NCI-H226 (cell line): Measurements from ENCODE around the gene IQGAP2.
A peak's percentile ranks its signal among the peaks of the same experiment; 100 is the strongest.

ENCODE experiments used
- DNase-seq: peaks from one replicate; pipeline ENCODE4 v3.0.0-alpha.2; 2015

Gene IQGAP2

DNA sequence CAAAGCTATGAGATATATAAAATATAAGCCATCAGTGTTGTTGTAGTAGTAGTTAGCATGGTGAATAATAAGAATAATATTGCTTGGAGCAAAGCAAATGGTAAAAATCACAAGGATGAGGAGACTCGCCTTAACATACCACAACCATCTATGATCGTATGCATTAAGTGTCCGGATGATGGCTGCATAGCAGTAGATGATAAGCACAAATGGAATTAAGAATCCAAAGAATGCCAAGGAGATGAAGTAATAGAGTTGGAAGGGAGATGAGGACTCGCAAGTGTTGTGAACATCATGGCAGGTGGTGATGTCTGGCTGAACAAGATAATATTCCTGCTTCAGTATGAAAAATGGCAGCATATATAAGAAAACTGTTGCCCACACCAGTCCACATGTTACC, 214.6 kb downstream of the IQGAP2 start:
- peak; percentile 91 for DNase-seq

DNA sequence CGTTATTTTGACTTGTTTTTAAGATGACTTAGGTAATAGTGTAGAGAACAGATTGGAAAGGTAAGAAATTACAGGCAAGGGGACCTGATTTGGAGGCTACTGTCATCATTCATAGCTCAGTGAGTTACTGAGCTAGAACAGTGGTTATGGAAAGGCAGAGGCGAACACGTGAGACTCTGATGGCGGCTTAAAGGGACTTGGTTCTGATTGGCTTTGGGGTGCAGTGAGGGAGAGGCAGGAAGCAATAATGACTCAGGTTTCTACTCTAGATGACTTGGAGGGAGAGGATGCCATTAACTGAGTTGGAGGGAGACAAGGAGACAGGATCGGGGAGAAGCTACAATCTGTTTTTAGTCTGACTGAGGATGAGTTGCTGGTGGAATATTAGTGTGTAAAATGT, 217.1 kb downstream of the IQGAP2 start:
- DNase-seq: no peak

DNA sequence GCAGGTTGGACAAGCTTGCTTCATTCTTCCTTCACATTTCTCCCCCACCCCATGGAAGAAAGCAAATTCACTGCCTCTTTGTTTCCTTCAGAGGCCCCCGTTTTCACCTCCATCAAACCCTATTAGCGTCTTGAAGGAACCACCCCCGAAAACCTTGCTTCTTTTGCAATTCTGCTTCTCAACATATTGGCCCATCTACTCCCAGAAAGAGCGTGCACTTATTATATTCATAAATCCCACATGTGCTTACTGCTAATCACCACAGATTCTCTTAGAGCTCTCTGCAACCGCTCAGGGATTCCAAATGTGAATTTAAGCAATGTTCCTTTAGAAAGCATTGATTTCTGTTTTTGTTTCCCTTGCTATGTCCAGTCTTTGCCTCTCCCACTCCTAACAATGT, 219.0 kb downstream of the IQGAP2 start:
- no peak for DNase-seq

DNA sequence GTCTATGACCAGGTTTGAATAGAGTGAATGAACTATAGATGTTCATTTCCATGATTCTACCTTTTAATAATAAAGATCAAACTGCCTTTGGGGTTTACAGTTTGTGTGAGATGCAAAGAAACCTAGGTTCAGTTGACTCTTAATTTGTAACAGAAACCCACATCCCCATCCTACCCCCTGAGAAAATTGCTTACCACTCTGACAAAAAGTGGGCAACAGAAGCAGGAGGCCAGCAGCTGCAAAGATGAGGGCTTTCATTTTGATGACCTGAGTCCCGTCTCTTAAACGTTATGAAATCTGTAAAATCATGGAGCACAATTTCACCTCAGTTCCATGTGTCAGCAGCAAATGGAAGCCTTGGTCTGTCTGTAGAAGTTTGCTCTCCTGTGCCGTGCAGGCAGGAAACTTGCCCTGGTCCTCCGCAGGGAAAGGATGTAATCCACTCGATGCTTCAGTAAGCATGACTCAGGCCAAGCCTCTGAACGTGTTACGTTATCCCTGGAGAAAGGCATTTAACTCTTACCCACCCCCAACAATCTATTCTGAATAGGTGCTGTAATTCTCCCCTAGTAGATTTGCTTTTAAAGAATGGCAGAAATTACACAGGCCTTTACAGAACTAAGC, 220.0 kb downstream of the IQGAP2 start, which contains the start of gene F2RL2:
F2RL2 (minus strand) TSS at position 431 of the 624 bp plus-strand sequence; CDS start at position 258, 173 bp downstream.
- peak; percentile 65 for DNase-seq

DNA sequence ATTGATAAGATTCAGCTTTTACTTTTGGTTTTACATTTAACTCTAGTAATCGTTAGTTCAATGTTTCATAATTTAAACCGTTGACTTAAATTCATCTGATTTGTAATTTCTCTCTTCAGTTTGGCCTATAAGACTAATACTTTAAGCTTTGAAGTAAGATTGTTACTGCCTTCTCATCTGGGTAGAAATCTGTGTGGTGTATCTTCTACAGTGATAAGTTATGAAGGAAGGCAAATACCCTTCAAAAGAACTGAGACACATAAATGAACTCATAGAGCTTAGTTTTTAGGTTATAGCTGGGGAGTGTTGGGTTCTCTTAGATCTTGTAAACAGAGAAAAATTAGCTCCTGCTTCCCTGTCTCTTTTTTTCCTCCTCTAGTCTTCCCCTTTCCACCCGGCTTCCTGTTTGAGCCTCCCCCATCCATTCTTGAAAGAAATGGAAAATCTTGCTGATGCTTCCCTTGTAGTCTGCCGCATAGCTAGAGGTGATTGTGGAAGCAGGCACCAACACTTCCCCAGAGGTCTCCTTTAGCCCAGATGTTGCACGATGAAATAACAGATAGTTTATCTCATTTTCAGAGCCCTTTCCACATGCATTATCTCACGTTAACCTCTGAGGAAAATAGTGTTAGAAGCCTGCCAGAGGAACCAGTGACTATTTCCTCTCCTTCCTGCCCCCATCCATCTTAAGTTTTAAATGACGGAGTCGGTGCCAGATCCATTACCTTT, 222.2 kb downstream of the IQGAP2 start:
- DNase-seq: no peak

- no peak for DNase-seq
These were observed 223.7 kb downstream of the IQGAP2 start for GRCh38 chr5:76626738-76627137.

DNA sequence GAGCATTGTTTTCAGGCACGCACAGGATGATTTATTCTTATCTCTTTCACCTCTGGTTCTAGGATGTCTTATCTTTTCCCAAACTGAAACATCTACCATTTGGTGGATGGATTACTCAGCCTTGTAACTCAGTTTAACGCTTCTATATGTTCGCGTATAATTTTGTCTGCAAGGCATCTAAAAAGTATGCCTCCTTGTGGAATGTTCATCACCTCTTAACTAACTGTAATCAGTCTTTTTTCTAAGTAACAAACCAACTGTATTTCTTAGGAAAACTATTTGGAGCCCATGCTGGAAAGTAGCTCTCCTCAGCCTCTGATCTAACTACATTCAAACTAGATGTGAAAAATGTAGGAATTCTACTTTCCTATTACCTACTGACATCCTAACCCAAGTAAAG, 231.6 kb downstream of the IQGAP2 start:
- DNase-seq: no peak

- no peak for DNase-seq
These were observed 234.4 kb downstream of the IQGAP2 start for GRCh38 chr5:76637490-76637889.

GRCh38 chr5:76638479-76638878, 235.4 kb downstream of the IQGAP2 start:
- no peak for DNase-seq

GRCh38 chr5:76641514-76642120, 238.5 kb downstream of the IQGAP2 start:
- peak; percentile 35 for DNase-seq

DNA sequence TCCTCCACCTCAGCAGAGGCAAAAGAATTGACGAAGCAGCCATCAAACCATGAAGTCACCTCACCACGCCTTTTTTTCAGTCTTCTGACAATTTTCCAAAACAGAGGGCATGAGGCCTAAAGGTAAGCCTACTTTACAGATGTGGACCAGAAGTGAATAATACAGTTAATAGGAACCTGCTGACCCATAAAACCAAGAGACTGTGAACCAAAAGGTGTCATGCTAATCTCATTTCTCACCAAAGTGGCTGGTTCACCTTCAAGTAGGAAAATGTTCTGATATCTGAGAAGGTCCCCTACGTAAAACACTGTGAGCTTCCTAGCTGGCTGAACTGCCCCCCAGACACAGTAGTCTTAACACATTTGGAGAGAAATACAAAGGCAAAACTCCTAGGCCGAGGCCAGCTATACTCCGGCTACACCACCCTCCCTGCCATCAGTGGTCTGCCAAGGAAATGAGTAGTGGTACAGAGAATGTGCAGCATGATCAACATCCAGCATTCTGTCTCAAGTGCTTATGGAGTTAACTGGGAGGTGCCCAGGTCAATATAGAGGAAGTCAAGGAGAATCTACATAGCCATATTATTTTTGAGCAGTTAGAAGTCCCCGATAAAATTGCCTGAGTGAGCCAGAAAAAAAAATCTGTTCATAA, 239.4 kb downstream of the IQGAP2 start:
- DNase-seq: no peak

DNA sequence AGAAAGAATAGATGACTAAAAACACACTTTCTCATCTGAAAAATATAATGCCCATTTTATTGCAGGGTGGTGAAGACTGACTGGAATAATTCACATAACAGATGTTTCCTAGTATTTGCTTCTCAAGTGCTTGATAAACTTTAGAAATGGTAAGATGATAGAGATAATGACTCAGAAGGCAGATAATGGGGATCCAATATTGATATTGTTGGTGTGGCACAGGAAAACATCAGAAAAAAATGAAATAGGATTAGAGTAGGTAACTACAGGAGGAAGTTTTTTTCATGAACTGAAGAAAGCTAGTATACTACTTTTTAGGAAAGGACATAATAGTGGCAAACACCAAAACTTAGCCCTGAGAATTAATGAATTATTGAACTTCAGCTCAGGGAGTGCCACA, 240.3 kb downstream of the IQGAP2 start:
- no peak for DNase-seq

DNA sequence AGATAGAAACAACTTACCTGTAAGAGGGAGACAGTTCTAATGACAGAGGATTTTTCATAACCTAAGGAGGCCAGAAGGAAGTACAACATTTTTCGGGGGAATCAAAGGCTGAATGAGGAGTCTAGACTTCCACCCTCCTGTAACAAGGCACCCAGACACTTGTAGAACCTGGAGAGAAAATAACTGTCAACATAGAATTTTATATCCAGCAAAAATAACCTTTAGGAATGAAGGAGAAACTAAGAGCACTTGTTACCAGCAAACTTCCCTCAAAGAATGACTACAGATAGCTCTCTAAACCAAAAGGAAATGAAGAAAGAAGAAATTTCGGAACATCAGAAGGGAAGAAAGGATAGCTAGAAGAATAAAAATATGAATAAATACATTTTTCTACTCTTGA, 246.1 kb downstream of the IQGAP2 start:
- DNase-seq: no peak

GRCh38 chr5:76652809-76653414, 249.8 kb downstream of the IQGAP2 start:
- DNase-seq: no peak

DNA sequence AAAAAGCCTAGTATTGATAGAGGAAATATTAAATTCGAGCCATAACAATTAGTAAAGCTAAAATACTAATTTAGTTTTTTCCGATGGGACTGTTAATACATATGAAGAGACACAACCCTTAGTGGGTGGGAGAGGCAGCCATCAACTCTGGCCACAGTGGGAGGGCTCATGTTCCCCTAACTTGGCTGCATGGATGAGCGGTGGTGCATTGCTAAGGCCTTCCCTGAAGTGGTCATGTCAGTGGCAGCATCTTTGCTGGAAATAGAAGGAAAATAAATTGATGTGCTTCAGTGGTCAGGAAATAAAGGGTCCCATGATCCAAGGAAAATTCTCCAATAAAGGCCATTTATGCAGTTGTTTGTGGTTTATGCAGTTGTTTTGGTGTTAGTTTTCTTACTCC, 254.0 kb downstream of the IQGAP2 start:
- no peak for DNase-seq

DNA sequence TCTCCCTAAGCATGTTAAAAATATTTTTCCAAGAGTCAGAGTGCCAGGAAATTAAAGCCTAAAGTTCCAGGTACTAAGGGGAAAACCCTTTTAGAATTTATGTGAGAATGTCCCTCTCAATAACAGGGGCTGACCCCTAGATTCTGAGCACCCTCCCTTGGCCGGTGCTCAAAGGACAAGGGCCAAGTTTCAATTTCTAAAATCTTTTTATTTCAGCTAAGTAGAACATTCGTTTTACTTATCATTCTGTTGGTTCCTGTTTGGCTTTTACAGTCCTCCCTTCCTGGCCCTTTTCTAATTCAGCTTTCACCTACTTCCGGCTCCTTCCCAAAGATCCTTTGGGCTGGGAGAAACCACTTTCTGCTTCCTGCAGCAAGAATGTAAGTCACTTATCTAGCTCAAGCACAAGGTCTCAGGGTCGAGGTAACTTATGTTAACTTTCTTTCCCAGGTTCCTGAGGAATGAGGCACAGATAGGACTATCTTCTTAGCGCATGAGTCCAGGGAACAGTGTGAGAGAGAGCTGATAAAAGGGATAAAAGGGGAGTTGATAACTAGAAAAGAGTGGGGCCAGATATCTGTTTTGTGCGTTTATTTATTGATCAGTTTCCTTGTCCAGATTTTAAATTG, 254.7 kb downstream of the IQGAP2 start:
- DNase-seq: peak; percentile 17

DNA sequence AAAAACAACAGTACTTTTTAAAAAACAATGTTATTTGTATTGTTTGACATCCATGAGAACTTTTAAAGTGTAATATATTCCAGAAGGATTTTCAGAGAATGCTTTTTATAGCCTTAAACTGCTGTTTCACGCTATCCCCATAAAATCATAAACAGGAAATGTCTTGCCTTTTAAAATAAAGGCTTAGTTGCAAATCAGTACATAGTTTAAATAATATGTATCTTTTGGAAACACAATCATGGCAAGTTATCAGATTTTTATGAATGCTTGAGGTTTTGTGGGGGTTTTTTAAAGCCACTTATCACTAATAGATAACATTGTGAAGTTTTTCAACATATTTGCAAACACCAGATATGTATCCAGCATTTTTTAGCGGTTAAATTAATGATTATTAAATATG, 257.3 kb downstream of the IQGAP2 start:
- no peak for DNase-seq

DNA sequence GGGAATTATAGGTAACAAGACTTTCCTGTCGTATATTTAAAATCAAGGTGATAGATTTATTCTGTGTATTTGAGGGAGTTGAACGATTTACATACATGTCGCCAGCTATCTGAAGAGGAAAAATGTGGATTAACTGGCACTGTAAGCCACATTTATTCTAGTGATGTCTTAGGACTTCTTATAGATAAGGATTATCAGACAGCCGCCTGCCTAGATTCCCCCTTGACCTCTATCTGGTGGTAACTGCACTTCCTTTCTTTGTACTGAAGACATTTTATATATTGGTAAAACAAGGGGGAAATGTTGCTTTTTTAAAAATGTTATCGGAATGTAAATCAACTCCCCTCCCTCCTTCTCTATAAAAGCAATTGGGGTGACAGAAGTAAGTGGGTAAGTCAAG, 259.4 kb downstream of the IQGAP2 start:
- no peak for DNase-seq

DNA sequence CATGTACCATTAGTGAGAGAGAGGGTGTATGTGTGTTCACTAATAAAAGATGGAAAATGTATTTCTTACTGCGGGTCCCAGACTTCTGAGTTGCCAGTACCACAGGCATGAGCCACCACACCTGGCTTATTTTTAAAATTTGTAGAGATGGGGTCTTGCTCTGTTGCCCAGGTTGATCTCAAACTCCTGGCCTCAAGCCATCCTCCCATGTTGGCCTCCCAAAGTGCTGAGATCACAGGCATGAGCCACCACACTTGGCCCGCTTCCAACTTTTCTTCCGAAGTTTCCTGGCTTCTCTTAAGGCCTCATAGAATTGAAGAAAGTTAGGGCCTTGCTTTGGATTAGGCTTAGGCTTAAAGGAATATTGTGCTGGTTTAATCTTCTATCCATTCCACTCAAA, 260.5 kb downstream of the IQGAP2 start:
- DNase-seq: no peak

DNA sequence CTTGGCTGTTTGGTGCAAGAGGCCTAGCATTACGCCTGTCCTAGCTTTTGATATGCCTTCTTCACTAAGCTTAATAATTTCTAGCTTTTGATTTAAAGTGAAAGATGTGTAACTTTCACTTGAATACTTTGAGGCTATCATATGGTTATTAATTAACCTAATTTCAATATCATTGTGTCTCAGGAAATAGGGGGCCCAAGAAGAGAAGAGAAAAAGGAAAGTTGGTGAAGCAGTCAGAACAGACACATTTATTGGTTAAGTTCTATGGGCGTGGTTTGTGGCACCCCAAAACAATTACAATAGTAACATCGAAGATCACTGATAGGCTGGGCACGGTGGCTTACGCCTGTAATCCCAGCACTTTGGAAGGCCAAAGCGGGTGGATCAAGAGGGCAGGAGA, 261.0 kb downstream of the IQGAP2 start:
- no peak for DNase-seq

DNA sequence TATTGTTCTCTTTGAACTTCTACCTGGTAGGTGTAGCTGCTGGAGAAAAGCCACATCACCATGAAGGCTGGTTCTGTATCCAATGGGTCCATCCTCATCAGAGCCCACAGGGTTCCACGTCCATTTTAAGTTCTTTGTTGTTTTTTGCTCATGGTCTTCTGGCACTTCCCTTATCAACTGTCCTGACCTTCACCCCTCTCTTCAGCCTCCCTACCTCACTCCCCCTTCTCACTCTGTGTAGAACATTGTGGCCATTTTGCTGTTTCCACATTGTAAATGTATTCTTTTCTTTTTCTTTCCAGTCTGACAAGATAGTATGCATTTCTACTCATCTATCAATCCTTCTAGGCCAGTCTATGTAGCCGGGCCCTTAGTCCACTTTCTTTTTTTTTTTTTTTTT, 264.4 kb downstream of the IQGAP2 start:
- no peak for DNase-seq

DNA sequence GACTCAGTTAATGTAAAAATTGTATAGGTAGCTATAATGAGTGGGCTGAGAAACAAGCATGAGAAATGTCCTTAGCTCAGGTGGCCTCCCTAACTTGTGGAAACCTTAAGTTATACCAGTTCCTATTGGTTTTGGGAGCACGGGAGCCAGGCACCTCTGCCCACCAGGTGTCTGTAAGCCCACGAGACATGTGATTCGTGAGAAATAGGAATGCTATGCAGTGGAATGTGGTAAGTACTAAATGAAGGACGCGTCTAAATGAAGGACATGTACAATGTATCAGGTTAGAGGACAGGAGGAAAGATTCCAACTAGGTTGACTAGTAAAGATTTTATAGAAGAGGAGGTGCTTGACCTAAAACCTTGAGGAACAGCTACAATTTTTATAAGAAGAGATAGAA, 266.2 kb downstream of the IQGAP2 start:
- no peak for DNase-seq

DNA sequence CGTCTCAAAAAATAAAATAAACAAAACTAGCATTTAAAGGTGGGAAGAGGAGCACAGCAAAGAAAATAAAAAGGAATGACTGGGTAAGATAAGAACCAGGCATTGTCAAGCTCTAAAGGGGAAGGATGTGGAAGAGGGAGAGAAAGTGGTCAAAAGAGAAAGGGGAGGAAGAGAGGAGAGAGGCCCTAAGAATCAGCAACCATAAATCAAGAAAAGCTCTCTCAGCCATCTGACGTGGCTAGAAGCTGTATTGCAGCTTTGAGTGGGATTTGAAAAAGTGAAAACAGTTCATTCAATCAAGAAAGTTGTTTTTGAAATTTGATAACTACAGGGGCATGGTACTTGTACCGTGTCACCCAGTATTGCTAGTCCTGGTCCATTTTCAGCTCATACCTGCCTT, 267.4 kb downstream of the IQGAP2 start:
- no peak for DNase-seq
